Measurements from ENCODE around the gene CCDC92.

CCDC92 gene

DNA sequence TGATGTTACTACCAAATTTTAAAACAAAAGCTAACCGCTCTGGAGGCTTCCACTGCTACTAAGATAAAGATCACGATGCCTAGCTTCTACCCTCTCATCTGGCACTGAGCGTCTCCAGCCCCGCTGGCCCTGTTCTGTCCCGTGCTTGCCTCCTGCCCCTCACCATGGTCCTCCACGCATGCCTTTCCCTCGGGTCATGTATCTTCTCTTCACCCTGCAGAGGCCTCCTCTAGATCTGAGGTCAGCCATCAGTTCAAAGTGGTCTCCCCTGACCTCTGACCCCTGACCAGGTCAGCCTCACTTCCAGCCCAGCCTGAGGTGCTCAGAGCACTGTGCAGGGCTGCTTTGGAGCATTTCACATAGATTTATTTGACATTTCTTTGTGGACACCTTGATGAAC lies 28.7 kb upstream of the CCDC92 start:
- DNase-seq, result no peak

DNA sequence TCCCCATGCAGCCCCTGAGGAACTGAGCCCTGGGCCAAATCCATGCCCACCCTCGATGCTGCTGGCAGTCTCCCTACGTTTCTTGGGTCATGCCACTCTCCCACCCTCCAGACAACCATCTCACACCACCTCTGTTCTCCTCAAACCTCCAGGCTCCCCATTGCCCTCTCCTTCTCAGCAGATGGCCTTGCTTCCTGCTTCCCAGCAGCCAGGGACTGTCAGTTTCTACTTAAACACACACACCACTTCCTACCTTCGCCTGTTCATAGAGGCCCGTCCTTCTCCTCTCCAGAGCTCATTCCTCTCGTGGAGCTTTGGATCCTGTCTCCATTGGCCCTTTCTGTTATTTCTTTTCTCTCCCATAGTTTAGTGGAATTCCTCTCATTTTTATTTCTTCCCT lies 27.5 kb upstream of the CCDC92 start:
- DNase-seq, result no peak

DNA sequence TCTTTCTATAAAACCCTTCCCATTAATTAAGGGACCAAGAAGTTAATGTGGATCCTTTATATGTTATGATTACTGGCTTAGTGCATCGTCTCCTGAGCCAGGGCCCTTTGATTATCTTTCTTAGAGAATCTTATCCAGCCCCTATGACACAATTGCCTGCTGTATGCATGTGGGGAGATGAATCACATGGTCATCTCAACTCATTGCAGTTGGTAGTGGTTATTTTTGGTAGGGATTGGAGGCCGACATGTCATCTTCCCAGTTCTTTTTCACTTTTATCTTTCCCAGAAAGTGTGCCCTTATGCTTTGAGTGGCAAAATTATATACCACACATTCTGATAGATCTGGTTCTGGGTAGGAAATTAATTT lies 26.3 kb upstream of the CCDC92 start:
- no peak for DNase-seq

- no peak for DNase-seq
Observed at GRCh38 chr12:123998344-123998990, 25.8 kb upstream of the CCDC92 start.

DNA sequence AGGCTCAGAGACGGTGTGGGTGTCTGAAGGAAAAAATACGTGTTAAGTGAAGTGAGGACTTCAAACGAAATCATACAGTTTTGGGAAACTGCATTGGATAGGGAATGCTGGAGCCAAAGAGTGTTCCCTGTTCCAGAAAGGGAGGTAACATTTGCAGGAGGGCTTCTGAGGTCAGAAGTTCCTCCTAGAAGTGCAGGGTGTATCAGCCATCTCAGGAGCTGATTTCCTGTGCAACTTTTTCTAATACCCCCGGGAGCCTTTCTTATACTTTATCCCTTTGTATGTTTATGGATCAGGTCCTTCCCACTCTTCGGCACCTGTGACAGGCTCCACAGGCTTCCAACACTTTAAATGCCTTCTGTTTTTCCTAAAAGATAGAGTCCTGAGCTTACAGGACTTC lies 25.3 kb upstream of the CCDC92 start:
- DNase-seq, result no peak

DNA sequence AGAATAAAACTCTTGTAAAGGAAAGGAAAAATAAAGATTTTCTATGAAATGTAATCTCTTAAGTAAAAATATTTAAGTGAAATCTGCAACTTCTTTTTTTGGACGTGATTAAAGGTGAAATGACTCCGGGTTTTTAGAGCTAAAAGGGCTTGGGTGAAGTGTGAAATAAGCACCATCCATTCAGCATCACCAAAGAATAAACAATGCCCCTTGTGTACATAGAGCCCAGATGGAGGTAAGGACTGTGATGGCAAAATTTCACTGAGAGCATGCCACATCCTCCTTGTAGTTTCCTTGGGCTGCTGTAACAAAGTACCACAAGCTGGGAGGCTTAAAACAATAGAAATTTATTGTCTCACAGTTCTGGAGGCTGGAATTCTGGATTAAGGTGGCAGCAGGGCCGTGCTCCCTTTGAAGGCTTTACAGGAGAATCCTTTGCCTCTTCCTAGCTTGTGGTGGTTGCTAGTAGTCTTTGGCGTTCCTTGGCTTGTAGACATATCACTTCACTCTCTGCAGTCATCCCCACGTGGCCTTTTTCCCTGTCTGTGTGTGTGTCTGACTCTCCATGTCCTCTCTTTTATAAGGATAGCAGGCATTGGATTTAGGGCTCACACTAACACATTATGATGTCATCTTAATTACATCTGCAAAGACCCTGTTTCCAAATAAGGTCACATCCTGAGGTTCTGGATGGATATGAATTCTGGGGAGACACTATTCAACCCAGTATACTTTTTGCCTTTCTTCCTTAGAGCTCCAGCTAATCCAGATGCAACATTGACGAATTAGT lies 24.6 kb upstream of the CCDC92 start:
- DNase-seq, result no peak

DNA sequence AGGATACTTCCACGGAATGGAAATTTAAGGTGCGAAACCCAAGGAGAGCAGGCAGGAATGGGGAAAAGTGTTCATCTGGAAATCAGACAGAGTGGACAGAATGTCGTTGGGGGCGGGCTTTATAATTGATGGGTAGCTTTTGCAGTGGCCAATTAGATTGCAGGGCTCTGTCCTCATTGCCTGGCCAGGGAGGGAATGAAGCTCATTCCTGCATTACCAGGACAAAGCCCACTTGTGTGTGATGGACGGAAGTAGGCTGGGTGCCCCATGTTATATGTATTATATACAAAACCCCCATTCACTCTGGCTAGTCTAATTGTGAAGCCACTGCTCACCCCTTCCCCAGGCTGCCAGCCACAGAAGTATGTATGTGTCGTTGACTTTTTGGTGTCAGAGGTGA lies 23.9 kb upstream of the CCDC92 start:
- DNase-seq, result no peak

GRCh38 chr12:123995023-123995748 lies 22.6 kb upstream of the CCDC92 start:
- DNase-seq, result no peak

DNA sequence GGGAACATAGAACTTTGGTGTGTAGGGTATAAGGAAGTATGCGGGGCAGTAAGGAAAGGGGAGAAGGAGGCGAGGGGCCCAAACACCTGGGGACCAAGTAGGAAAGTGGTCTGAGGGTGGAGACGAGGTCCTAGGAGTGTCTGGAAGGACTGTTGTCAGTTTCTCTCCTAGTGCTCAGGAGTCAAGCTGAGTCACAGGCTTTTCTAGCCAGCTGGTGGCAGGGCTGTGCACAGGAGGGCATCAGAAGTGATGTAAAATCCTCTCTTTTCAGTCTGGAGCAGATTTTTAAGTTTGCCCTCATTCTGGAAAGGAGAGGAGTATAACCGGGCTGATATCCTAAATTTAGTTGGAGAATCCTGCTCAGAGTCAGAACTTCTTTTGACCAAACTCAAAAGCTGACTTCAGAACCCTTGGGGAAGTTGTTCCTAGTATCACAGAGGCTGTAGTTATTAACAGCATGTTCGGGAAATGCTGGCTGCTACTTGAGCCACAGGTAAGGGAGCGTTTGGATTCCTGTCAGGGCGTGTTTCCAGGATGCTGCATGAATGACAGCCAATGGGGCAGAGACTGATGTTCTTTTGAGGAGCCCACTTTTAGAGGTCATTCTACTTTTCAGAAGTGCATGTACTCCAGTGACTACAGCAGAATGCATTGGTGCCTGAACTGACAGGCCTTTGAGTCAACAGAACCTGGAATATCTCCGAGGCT lies 19.6 kb upstream of the CCDC92 start:
- DNase-seq, result no peak

DNA sequence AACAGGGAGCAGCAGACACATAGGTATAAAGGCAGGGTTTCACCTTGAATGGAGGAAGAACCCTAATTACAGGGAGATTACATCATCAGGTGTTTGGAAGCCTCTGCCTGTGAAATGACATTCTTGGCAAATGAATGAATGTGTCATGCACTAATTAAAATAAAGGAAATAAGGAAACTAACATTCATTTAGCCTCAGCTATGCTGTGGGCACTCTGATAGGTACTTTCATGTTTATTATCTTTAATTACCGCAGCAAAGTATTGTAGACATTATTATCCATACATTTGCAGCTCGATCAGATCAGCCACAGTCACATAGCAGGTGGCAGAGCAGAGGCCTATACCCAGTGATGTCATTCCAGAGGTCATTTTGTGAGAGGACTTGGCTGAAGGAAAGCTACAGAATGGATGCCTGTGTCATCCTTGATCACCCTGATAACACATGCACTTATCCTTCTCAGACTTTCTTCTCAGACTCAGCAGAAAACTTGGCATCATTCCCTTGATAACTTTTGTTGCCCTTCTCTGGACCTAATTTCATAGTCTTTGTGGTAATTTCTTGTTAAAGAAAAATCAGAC lies 18.8 kb upstream of the CCDC92 start:
- DNase-seq, result no peak

- DNase-seq, result no peak
Observed at GRCh38 chr12:123990511-123990910, 17.9 kb upstream of the CCDC92 start.

DNA sequence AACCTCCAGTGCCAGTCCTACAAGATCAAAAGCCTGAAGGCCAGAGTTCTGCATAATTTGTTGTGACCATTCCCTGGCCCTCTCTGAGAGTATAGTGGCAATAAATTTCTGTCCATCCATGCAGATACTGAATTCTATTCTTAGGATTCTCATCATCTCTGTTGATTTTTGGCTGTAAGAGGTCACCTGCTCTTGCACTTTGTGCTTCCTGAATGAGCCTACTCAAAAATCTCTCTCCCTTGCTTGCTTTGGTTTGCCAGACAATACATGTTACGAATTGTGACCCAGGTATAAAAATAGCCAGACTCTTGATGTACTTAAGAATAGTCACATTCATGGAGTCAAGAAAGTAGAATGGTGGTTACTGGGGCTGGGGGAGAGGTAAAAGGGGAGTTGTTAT lies 17.1 kb upstream of the CCDC92 start:
- DNase-seq, result no peak

- no peak for DNase-seq
Observed at GRCh38 chr12:123989168-123989567, 16.5 kb upstream of the CCDC92 start.

DNA sequence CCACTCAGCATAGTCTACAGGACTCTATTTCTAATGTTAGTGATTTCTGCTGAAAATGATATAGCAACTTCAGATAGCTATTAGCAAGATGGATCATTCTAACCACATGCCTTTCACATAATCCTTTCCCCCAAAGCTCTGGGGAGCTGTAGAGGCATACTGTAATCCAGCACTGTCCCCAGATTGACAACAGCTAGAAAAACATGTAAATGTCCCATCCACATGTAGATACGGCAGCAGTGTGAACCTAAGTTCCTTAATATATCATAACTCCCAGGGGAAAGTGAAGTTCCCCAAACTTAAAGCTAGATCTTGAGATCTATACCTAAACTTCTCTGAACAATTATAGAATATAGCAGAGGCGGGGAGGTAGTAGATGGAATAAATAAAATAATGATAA lies 14.4 kb upstream of the CCDC92 start:
- DNase-seq, result no peak

DNA sequence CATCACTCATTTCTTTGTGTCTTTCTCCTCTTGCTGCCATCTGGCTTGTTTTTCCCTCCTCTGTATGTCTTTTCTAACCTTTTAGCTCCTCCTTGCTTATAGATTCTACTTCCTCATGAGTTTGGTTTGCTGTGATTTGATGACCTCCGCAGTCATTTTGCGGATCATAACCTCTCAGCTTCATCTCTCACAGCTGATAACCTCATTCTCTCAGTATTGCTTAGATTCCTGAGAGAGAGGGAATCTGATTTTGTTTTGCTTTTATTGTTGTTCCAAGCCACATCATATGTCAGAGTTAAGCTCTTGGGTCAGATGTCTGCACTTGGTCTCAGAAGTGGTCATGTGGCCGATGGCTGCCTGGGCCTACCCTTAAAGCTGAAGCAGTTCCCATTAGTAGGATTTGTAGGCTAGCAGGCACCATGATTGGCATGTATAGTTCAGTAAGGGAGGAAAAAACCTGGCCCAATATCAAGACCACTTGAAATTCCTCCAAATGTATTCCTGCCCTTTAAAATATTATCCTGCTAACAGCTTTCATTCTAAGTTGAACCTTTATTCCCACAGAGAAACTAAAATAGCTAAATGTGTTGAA lies 13.8 kb upstream of the CCDC92 start:
- DNase-seq, result no peak

DNA sequence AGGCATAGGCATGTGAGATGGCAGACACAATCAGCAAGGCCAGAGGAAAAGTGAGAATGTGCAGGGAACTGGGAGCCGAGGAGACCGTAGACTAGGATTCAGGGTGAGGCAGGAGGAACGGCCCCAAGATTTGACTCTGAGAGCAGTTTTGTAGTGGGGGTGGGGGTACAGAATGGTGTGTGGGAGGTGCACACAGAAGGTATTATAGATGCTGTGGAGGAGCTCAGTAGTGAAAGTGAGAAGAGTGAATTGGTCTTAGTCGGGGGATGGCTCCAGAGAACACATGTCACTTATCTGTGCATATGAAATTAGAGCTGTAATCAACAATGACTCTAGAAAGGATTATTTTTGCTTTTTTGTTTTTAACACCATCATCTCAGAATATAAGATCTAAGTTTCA lies 12.3 kb upstream of the CCDC92 start:
- DNase-seq, result no peak

DNA sequence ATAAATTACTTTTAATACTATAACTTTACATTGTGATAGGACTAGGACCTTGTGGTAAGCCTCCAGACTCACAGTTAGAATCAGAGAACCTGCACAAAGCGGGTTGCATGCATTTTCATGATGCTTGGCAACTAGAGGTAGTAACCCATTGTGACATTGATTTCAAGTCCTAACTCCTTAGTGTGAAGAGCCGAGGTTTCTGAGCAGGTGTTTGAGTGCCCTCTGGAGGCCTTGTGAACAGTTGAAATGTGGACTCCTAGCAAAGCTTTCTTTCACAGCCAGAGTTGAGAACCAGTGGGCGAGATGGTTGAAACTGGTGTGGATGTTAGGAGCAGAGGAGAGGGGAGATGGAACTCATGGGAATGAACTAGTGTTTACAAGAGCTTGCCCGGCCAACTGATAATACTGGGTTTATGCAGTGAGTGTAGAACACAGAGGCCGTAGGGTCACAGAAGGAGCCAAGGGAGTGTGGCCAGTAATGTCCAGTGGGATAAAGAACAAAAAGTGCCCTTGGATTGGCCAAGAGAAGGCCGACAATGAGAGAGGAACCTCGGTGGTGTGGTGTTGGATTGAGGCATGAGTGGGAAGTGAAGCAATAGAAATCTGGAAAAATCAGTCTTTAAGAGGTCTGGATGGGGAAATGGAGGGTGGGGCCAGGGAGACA lies 11.3 kb upstream of the CCDC92 start:
- DNase-seq, result peak; percentile 25

GRCh38 chr12:123982269-123982668 lies 9.6 kb upstream of the CCDC92 start:
- DNase-seq, result no peak

DNA sequence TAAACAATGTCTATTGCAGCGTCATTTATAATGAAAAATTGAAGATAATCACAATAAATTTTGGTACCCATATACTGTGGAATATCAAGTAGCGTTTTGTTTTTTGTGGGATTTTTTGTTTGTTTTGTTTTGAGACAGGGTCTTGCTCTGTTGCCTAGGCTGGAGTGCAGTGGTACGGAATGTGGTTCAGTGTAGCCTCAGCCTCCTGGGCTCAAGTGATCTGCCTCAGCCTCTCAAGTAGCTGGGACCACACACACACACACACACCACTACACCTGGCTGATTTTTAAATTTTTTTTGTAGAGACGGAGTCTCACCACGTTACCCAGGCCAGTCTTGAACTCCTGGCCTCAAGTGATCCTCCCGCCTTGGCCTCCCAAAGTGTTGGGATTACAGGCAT lies 6.9 kb upstream of the CCDC92 start:
- no peak for DNase-seq

DNA sequence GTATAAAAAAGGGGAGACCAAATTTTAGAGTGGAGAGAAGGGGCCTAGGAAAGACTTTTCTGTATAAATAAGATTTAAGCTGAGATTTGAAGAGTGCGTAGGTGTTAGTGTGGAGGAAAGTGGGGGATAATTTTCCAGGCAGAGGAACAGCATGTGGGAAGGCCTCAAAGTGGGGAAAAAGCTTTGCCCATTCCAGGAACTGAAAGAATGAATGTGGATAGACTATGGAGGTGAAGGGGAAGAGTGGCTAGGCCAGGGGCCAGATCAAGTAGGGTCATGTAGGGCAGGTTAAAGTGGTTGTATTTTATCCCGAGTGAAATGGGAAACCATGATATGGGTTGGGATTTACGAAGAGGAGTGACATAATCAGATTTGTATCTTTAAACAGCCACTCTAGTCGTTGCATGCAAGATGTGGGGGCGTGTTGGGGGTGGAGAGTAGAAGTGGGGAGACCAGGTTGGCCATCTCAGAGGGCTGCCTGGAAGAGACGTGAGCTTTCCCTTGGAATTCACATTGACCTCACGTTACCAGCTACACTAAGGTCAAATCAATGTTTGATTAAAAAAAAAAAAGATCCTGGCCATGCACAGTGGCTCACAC lies 3.7 kb upstream of the CCDC92 start:
- DNase-seq, result no peak

DNA sequence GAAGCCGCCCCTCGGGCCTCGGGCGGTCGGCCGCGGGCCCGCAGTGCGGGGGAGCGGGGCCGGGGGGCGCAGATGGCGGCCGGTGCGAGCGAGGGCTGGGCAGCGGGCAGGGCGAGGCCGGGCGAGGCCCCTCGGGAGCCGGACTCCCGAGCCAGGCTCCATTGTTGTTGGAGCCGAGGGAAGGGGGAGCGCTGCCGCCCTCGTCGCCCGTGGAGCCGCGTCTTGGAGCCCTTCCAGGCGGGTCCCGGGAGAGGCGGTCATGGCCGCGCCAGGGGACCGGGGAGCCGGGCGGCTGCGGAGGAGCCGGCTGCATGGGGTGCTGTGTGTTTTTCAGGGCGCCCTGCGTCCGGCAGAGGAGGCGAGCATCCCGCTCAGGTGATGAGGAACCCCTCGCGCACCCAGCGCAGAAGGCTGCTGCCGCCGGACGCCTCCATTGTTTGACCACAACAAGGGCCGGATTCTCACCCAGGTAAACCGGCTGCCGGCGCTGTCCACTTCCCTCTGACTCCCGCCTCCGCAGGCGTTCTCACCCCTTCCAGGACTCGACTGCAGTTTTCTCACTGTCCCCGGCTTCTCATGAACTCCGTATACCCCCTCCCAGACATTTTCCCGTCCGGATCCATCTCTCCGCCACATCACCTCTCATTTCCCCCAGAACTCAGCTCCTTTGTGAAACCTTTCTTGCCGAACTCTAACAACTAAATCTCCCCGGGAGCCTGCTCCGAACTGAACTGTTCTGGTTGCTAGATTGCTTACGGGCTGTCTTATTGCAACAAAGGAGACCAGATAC lies 1.1 kb upstream of the CCDC92 start:
- peak; percentile 43 for DNase-seq

Measured in NCI-H748 treated with DMSO at 0.1 percent for 48 hours (cell line).